Testis (tissue), 3 donors: Measurements from ENCODE around the gene JMJD8. TPM values are rescaled to one million over a fixed set of nuclear protein-coding genes. Genes with fewer than 3 reads are reported as not detected.

ENCODE experiments used
- DNase-seq: peaks from one replicate; pipeline ENCODE4 v3.0.0-alpha.2; 2019
- H3K27ac ChIP-seq, 2 donors: fragments of 200-600 bp; sonication (generic); one replicate each; pipeline ENCODE4 v1.5.1; 2019
- H3K27me3 ChIP-seq: fragments of 200-600 bp; sonication (generic); one replicate; pipeline ENCODE4 v1.5.1; 2019
- H3K36me3 ChIP-seq: fragments of 200-600 bp; sonication (generic); one replicate; pipeline ENCODE4 v1.5.1; 2017; ENCODE audit warnings: low read depth; ENCODE audit errors: missing control alignments
- H3K4me1 ChIP-seq: fragments of 200-600 bp; sonication (generic); one replicate; pipeline ENCODE4 v1.5.1; 2019
- H3K4me3 ChIP-seq, 2 donors: fragments of 200-600 bp; sonication (generic); one replicate each; pipeline ENCODE4 v1.5.1; 2017 to 2019
- H3K9me3 ChIP-seq: fragments of 200-600 bp; sonication (generic); one replicate; pipeline ENCODE4 v1.5.1; 2017
- CTCF ChIP-seq, 3 experiments: fragments of 450-650 bp in 2 of 3; fragments of 200-600 bp in 1 of 3; sonication (generic) in 1 of 3; IDR thresholded peaks; one replicate each; pipeline ENCODE4 v1.5.1; 2016 to 2019; ENCODE audit warnings: antibody characterized with exemption in 3 of 3, mild to moderate bottlenecking in 2 of 3, moderate library complexity in 1 of 3
- POLR2A ChIP-seq: fragments of 450-650 bp; IDR thresholded peaks from one replicate; pipeline ENCODE4 v1.6.1; 2017; ENCODE audit warnings: antibody characterized with exemption, mild to moderate bottlenecking, moderate library complexity
- WGBS, 2 donors: methylation state at CpG; one replicate each; pipeline ENCODE4 v1.1.5; 2018; 5-methylcytosine and 5-hydroxymethylcytosine counted together
- intact Hi-C: fragments of 100-400 bp; cut with DNase I; formaldehyde crosslinking; loops from one replicate; pipeline ENCODE4 v1.15.1; 2023; ENCODE audit warnings: low total_unique reads
- polyA plus RNA-seq: library from polyadenylated mRNA; stranded (reverse); fragments of 350-450 nt; fragmentation: Illumina TruSeq; extraction: RNeasy Lipid Tissue Mini Kit (QIAGEN cat#74804); gene quantifications from one replicate; pipeline ENCODE4 v1.2.3, GENCODE V29; 2014; ENCODE audit warnings: low read depth, low replicate concordance; ENCODE audit not compliant: insufficient read depth
- total RNA-seq, 2 donors: library from RNA; depleted of rRNA; stranded (reverse); fragments of >200 nt; gene quantifications; one replicate each; pipeline ENCODE4 v1.2.3, GENCODE V29; 2016

Gene JMJD8
- total and polyA plus RNA-seq, 3 donors from 2014 or later, result 84.2 to 101 (median 95.5) TPM

- intact Hi-C loops, result no loop called here
- no peaks in the 10 kb centered on the region for H3K36me3 ChIP-seq
Observed at GRCh38 chr16:670485-671352, 13.4 kb downstream of the JMJD8 start.

GRCh38 chr16:669666-670065 lies 14.5 kb downstream of the JMJD8 start:
- Histone ChIP-seq H3K36me3 (no peaks in the 10 kb centered on the region), H3K9me3 (no peaks in the 10 kb centered on the region), H3K27me3 (no peaks in the 10 kb centered on the region), H3K4me1 (peaks cover 19% of the 10 kb centered on the region), H3K27ac (no peak overlapping the region), H3K4me3 (no peak overlapping the region)
- DNase-seq, result no peak
- 88 to 92% methylated on average over 8 to 13 of the region's 13 CpGs for WGBS, 2 donors
- no peak for TF ChIP-seq POLR2A
- TF ChIP-seq CTCF (IDR thresholded peaks at IDR 0.05), result no peak
- intact Hi-C loops, result loop anchor here (10.0 kb wide), 1 partner anchor 85 kb away; no protein-coding TSS in a partner anchor

More at GRCh38 chr16:670485-671352, 13.4 kb downstream of the JMJD8 start:
- Histone ChIP-seq H3K27me3 (no peaks in the 10 kb centered on the region), H3K4me1 (peaks cover 26% of the 10 kb centered on the region), H3K4me3 (no peak overlapping the region), H3K9me3 (no peaks in the 10 kb centered on the region), H3K27ac (no peak overlapping the region)
- TF ChIP-seq POLR2A, result no peak
- TF ChIP-seq CTCF (IDR thresholded peaks at IDR 0.05), result no peak
- WGBS, 2 donors, result 93 to 96% methylated on average over 14 to 43 of the region's 52 CpGs
- no peak for DNase-seq

- intact Hi-C loops, result loop anchor here (10.0 kb wide), 1 partner anchor 84 kb away; no protein-coding TSS in a partner anchor
- H3K36me3 ChIP-seq, result no peaks in the 10 kb centered on the region
Observed at GRCh38 chr16:668519-669171, 15.5 kb downstream of the JMJD8 start.

GRCh38 chr16:667780-668518 lies 16.2 kb downstream of the JMJD8 start, which contains the start of gene RHOT2:
Gene RHOT2, plus strand, starts transcription at chr16:668132. Its CDS starts 68 bp downstream, at chr16:668200.
- Histone ChIP-seq H3K27ac (peak within 1 kb of the TSS; percentile 77 to 80), H3K27me3 (no peaks in the 10 kb centered on the region), H3K9me3 (no peaks in the 10 kb centered on the region), H3K4me3 (peak within 1 kb of the TSS; percentile 85 to 98), H3K4me1 (peaks cover 13% of the 10 kb centered on the region), H3K36me3 (no peaks in the 10 kb centered on the region)
- TF ChIP-seq CTCF (IDR thresholded peaks at IDR 0.05), result peak; percentile 83 to 98 (median 93)
- no peak for TF ChIP-seq POLR2A
- intact Hi-C loops, result loop anchor here (10.0 kb wide), 1 partner anchor 83 kb away; no protein-coding TSS in a partner anchor
- DNase-seq, result peak; percentile 95
- WGBS, 2 donors, result 0 to 1% methylated on average over 2 to 53 of the region's 78 CpGs

More at GRCh38 chr16:668519-669171, 15.5 kb downstream of the JMJD8 start:
- DNase-seq, result no peak
- H3K4me1 ChIP-seq, result peaks cover 13% of the 10 kb centered on the region
- no peaks in the 10 kb centered on the region for H3K27me3 ChIP-seq
- H3K9me3 ChIP-seq, result no peaks in the 10 kb centered on the region
- WGBS, 2 donors, result 4 to 14% methylated on average over 7 to 40 of the region's 50 CpGs
- peak overlapping the region; percentile 85 to 98 for H3K4me3 ChIP-seq
- peak overlapping the region; percentile 77 to 80 for H3K27ac ChIP-seq
- TF ChIP-seq CTCF (IDR thresholded peaks at IDR 0.05) (no peak), POLR2A (no peak)
